ENCODE results near the gene PCLAF.

GRCh38 chr15:64333986-64334929, 47.0 kb downstream of the PCLAF start:
- TF ChIP-seq MAX (IDR thresholded peaks at IDR 0.05; ENCODE audit: insufficient read depth, insufficient read length) (no peak), FOS (IDR thresholded peaks at IDR 0.05; ENCODE audit: borderline replicate concordance, insufficient read depth, low read length) (no peak), POLR2A (IDR thresholded peaks at IDR 0.05; ENCODE audit: low read depth, low read length) (no peak), CTCF (IDR thresholded peaks at IDR 0.05; ENCODE audit: extremely low read depth in 1 of 2, insufficient read depth in 1 of 2, low read depth in 1 of 2, low read length in 2 of 2) (no peak), EZH2 (IDR thresholded peaks at IDR 0.05; ENCODE audit: borderline replicate concordance, low read depth, low read length, severe bottlenecking) (no peak), MYC (IDR thresholded peaks at IDR 0.05; ENCODE audit: low read depth, low read length) (no peak), POLR2AphosphoS5 (IDR thresholded peaks at IDR 0.05; ENCODE audit: insufficient read depth, low read depth, low read length) (no peak)

All from endothelial cell of umbilical vein (primary cell).